ENCODE results near the gene LINGO1. TPM values are rescaled to one million over a fixed set of nuclear protein-coding genes. Genes with fewer than 3 reads are reported as not detected.

Gene LINGO1
- total and polyA plus RNA-seq, 12 donors, result 0.21 to 2.7 (median 0.96) TPM; not detected in 2

GRCh38 chr15:77626002-77626401 lies 6.7 kb downstream of the LINGO1 start:
- no peak overlapping the region for H3K27ac ChIP-seq
- H3K9me3 ChIP-seq (replicated peaks in 1 of 3), result no peaks in the 10 kb centered on the region
- H3K4me3 ChIP-seq, result no peak overlapping the region
- no peaks in the 10 kb centered on the region for H3K27me3 ChIP-seq
- WGBS, 4 donors, result 88 to 94% (median 93%) methylated on average over 3 of the region's 3 CpGs
- DNase-seq, result no peak
- no peaks in the 10 kb centered on the region for H3K4me1 ChIP-seq (replicated peaks in 1 of 2)
- intact Hi-C loops (cut with DNase I), result loop anchor here in 1 of 2 donors (10.0 kb wide), 1 partner anchor 611 kb away; no protein-coding TSS in a partner anchor
- H3K36me3 ChIP-seq (replicated peaks in 1 of 2), result no peaks in the 10 kb centered on the region
- TF ChIP-seq POLR2A (IDR thresholded peaks at IDR 0.05), result no peak
- TF ChIP-seq, protein P1, sequence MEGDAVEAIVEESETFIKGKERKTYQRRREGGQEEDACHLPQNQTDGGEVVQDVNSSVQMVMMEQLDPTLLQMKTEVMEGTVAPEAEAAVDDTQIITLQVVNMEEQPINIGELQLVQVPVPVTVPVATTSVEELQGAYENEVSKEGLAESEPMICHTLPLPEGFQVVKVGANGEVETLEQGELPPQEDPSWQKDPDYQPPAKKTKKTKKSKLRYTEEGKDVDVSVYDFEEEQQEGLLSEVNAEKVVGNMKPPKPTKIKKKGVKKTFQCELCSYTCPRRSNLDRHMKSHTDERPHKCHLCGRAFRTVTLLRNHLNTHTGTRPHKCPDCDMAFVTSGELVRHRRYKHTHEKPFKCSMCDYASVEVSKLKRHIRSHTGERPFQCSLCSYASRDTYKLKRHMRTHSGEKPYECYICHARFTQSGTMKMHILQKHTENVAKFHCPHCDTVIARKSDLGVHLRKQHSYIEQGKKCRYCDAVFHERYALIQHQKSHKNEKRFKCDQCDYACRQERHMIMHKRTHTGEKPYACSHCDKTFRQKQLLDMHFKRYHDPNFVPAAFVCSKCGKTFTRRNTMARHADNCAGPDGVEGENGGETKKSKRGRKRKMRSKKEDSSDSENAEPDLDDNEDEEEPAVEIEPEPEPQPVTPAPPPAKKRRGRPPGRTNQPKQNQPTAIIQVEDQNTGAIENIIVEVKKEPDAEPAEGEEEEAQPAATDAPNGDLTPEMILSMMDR (IDR thresholded peaks at IDR 0.05), result no peak

GRCh38 chr15:77625376-77625775 lies 7.3 kb downstream of the LINGO1 start:
- H3K36me3 ChIP-seq (replicated peaks in 1 of 2), result no peaks in the 10 kb centered on the region
- WGBS, 4 donors, result 87 to 95% (median 92%) methylated on average over 1 to 3 of the region's 3 CpGs
- H3K4me1 ChIP-seq (replicated peaks in 1 of 2), result no peaks in the 10 kb centered on the region
- intact Hi-C loops (cut with DNase I), result loop anchor here in 1 of 2 donors (10.0 kb wide), 1 partner anchor 611 kb away; no protein-coding TSS in a partner anchor
- H3K27me3 ChIP-seq, result no peaks in the 10 kb centered on the region
- H3K9me3 ChIP-seq (replicated peaks in 1 of 3), result no peaks in the 10 kb centered on the region
- no peak for TF ChIP-seq POLR2A (IDR thresholded peaks at IDR 0.05)
- TF ChIP-seq, protein P1 (IDR thresholded peaks at IDR 0.05), result no peak
- H3K27ac ChIP-seq, result no peak overlapping the region
- H3K4me3 ChIP-seq, result no peak overlapping the region
- DNase-seq, result no peak

DNA sequence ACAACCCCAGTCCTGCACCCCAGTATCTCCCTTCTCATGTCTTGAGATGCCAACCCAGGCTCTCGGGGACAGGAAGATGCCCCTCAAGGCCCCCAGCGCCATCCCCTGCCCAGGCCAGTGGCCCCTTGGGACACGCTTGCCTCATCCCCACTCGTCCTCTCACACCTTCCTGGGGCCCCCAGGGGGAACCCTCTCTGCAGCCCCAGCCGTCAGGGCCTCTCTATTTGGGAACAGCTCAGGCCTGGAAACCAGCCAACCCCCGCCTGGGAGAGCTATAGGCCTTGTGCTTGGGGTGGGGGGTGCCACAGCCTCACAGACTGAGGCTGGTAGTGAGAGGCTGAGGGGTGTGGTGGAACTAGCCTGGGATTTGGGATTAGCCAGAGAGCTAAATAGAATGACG lies 7.8 kb downstream of the LINGO1 start:
- Histone ChIP-seq H3K4me3 (no peak overlapping the region), H3K27me3 (no peaks in the 10 kb centered on the region), H3K36me3 (replicated peaks in 1 of 2) (no peaks in the 10 kb centered on the region), H3K4me1 (replicated peaks in 1 of 2) (no peaks in the 10 kb centered on the region), H3K9me3 (replicated peaks in 1 of 3) (no peaks in the 10 kb centered on the region), H3K27ac (no peak overlapping the region)
- DNase-seq, result no peak
- 47 to 80% (median 72%) methylated on average over 3 to 7 of the region's 7 CpGs for WGBS, 4 donors
- intact Hi-C loops (cut with DNase I), result loop anchor here in 1 of 2 donors (10.0 kb wide), 1 partner anchor 610 kb away; no protein-coding TSS in a partner anchor
- TF ChIP-seq, protein P1 (IDR thresholded peaks at IDR 0.05), result no peak
- TF ChIP-seq POLR2A (IDR thresholded peaks at IDR 0.05), result no peak

GRCh38 chr15:77623755-77624524 lies 8.8 kb downstream of the LINGO1 start:
- no peaks in the 10 kb centered on the region for H3K27me3 ChIP-seq
- intact Hi-C loops (cut with DNase I), result loop anchor here in 1 of 2 donors (10.0 kb wide), 1 partner anchor 609 kb away; no protein-coding TSS in a partner anchor
- TF ChIP-seq, protein P1 (IDR thresholded peaks at IDR 0.05), result no peak
- TF ChIP-seq POLR2A (IDR thresholded peaks at IDR 0.05), result no peak

More at GRCh38 chr15:77623755-77624524, 8.8 kb downstream of the LINGO1 start:
- no peak overlapping the region for H3K4me3 ChIP-seq
- H3K9me3 ChIP-seq (replicated peaks in 1 of 3), result no peaks in the 10 kb centered on the region
- H3K27ac ChIP-seq, result no peak overlapping the region
- DNase-seq, result no peak
- whole genome bisulfite sequencing, 4 donors, result 80 to 89% (median 83%) methylated on average over 9 to 11 of the region's 11 CpGs
- H3K36me3 ChIP-seq (replicated peaks in 1 of 2), result no peaks in the 10 kb centered on the region
- H3K4me1 ChIP-seq (replicated peaks in 1 of 2), result no peaks in the 10 kb centered on the region

Measured in adrenal gland (tissue), 12 donors.